ENCODE measurements around the gene ETV3L.

- TF ChIP-seq YY1 (IDR thresholded peaks at IDR 0.05; ENCODE audit: insufficient read depth, insufficient read length) (no peak), SUZ12 (IDR thresholded peaks at IDR 0.05; ENCODE audit: extremely low read depth, insufficient read depth, insufficient read length) (no peak), ZNF274 (IDR thresholded peaks at IDR 0.05; ENCODE audit: low read depth, low read length) (no peak)
Observed at GRCh38 chr1:157084720-157085119, 14.9 kb downstream of the ETV3L start.

All from NT2/D1 (cell line).